ENCODE measurements around the gene HUNK.

- TF ChIP-seq CTCF (IDR thresholded peaks at IDR 0.05) (no peak), POLR2A (IDR thresholded peaks at IDR 0.05) (no peak)
These were observed 110.3 kb downstream of the HUNK start for GRCh38 chr21:31983120-31983519.
